GM10847 (cell line): Measurements from ENCODE around the gene CCDC24.

Source experiments
- POLR2A ChIP-seq: IDR thresholded peaks from 2 replicates; pipeline ENCODE4 v1.6.1; 2011; ENCODE audit not compliant: insufficient read length; ENCODE audit errors: extremely low read depth

CCDC24 gene

DNA sequence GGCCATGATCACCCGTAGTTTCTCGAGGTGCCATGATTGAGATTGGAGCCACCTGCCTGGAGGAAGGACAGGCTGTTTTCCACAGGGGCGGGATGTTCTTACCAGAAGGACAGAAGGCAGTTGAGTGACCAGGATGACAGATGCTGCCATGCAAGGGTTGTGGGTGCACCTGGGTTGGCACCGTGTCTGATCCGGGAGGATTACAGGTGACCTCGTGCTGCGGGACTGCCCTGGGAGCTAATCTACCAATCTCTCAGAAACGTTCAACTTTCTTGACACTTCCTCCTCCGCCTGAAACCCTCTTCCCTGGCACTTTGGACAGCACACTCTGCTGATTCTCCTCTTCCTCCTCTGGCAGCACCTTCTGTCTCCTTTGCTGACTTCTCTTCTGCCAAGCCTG is 53.7 kb downstream of the CCDC24 start:
- no peak for TF ChIP-seq POLR2A
